Stimulated activated CD8-positive, alpha-beta memory T cell treated with anti-CD3 and anti-CD28 coated beads, Interleukin-15, amount 100 ng/mL, for 48 hours (primary cell): ENCODE data around the gene CHRNG.
A peak's percentile ranks its signal among the peaks of the same experiment; 100 is the strongest.

ENCODE experiments used
- DNase-seq, 2 donors: peaks; one replicate each; pipeline ENCODE4 v3.0.0-alpha.2; 2020; ENCODE audit warnings: low read depth in 2 of 2

Gene CHRNG, protein sequence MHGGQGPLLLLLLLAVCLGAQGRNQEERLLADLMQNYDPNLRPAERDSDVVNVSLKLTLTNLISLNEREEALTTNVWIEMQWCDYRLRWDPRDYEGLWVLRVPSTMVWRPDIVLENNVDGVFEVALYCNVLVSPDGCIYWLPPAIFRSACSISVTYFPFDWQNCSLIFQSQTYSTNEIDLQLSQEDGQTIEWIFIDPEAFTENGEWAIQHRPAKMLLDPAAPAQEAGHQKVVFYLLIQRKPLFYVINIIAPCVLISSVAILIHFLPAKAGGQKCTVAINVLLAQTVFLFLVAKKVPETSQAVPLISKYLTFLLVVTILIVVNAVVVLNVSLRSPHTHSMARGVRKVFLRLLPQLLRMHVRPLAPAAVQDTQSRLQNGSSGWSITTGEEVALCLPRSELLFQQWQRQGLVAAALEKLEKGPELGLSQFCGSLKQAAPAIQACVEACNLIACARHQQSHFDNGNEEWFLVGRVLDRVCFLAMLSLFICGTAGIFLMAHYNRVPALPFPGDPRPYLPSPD

GRCh38 chr2:232539298-232540231, at the start of gene CHRNG:
Gene CHRNG, plus strand, starts transcription at chr2:232539692. Its CDS starts 56 bp downstream, at chr2:232539748.
- no peak for DNase-seq

DNA sequence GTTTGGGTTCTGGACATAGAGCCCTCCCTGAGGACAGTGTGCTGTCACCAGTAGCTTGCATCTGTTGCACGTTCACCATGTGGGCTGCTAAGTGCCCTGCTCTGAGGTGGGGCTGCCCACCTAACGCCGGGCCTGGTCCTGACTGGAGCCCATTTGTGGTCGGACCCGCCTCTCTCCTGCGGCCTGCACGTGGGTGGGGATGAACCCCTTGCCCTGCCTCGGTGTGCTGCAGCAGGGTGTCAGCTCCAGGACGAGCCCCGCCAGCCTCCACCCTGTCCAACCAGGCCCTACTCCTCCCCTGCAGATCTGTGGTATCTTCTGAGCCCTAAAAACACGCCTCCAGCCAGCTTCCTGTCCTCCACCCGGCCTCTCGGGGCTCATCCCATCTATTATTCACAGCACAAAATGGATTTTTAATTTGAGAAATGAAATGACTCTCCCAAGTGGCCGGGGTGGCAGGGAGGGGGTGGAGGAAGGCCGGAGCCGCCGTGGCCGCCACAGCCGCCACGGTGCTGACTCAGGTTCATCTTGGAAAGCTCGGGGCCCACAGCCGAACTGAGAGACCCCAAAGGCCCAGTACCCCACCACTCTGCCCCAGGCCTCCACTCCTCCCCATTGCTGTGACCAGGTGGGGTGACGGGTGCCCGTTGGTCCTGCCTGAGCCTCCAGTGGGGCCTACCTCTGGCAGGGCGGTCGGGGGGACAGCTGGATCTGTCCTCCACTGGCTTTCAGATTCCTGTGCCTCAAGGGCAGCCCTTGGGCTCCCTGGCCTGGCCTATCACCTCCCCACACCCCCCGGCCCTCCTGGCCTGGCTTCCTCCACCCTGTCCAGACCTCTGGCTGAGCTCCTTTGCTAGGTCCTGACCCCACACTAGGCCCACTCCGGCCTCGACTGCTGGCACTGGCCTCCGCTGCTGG, 49.0 kb upstream of the CHRNG start:
- DNase-seq, result no peak

GRCh38 chr2:232491139-232491780, 48.2 kb upstream of the CHRNG start:
- no peak for DNase-seq

DNA sequence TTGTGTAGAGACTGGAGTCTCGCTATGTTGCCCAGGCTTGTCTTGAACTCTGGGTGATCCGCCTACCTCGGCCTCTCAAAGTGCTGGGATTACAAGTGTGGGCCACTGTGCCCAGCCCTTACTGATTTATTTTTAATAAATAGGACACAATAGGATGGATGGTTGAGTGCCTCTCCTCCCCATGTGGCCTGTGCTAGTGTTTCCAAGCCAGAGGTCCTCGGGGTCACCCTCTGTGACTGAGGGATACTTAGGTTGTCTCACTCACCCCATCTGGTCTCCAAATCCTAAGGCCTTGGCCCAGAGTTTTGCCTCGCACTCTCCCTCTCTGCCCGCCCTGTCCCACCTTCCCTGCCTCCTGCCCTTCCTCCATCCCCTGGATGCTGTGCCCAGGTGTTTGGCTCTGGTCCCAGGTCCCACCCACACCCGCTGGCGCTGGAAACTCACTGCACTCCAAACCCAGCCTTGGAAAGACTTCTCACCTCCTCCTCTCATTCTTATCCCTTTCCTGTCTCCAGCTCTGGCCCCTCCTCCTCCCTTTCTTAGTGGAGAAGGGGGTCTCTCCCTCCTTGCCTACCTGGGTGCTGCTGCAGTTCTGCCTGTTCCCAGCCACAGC, 47.1 kb upstream of the CHRNG start:
- DNase-seq, result no peak

DNA sequence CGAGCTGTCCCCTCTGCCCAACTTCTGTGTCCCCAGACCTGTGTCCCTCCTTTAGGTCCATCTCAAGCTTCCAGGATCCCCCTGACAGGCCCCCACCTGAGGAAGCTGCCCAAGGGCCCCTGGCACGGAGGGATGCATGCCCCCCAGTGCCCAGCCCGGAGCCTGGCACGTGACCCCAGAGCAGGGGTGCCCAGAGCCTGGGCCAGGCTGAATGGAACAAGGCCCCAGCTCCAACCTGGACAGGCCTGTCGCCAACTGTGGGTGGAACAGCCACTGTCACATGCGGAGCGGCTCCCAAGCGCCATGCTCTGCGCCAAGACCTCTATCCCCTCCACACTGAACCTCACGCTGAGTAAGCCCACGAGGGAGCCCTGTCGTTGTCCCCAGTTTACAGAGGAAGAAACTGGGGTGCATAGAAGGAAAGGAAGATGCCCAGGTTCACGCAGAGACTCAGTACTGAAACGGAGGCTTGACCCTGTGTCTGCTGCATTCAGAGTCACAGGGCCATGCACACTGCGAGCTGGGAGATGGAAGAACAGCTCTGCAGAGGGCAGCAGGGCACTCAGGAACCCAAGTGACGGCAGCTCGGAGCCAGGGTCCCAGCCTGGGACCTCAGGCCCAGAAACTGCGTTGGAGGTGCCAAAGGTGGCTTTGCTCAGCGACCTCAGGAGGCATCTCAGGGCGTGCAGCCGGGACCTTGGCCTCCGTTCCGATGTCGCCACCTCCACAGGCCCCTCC, 46.4 kb upstream of the CHRNG start:
- DNase-seq, result no peak

DNA sequence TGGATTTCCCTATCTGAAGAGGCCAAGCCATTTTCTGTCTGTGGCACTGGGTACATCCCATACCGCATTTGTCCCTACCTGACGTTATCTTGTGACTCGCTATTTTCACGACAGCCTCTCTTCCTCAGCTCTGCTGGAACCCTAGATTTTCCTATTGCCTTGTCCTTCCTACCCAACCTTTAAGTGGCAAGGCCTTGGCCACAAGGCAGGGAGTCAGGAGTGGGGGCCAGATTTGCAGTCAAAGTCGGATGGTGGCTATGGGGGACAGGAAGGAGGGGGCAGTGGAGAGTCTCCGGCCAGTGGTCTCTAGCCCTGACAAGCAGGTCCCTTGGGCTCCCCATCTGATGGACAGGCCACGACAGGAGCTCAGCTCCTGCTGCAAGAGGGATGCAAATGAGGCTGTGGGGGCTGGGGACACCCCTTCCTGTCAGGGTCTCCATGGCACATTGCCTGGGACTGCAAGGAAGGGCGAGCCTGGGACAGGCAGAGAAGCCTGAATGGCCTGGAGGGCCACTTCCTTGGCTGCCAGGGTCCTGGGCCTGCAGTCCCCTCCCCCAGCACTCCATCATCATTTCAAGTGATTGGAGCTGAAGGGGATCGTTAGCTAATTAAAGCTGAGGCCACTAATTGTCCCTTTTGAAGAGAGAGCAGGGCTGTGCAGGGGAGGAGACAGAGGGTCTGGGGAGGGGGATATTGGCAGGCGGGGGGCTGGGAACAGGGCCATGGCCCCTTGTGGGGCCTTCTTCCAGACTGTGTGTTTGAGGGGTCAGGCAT, 45.6 kb upstream of the CHRNG start:
- DNase-seq, result no peak

DNA sequence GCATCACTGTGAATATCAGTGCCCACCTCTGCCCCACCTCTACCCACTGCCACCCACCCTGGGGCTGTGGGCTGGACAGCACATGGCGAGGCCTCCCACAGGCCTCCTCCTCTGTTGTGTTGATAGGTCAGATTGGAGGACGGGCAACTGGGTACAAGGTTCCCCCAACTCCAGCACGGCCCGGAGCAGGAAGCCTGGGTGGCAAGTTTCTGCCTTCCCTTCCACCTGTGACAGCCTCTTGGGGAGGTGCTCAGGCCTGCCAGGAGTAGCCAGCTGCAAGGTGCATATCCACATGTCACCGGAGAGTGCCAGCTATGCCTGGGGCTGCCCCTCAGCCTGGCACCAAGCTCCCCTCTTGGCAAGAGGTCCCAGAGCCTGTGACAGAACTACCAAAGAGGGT, 45.0 kb upstream of the CHRNG start:
- no peak for DNase-seq

DNA sequence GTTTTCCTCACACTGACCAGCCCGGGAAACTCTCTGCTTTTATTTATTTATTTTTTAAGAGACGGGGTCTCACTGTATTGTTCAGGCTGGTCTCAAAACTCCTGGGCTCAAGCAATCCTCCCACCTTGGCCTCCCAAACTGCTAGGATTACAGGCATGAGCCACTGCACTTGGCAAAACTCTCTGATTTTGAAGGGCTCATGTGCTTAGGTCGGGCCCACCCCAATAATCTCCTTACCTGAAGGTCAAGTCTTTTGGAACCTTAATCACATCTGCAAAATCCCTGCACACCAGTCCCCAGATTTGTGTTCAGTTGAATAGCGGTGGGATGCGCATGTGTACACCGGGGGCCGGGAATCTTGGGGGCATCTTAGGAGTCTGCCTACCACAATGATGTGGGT, 44.2 kb upstream of the CHRNG start:
- no peak for DNase-seq

DNA sequence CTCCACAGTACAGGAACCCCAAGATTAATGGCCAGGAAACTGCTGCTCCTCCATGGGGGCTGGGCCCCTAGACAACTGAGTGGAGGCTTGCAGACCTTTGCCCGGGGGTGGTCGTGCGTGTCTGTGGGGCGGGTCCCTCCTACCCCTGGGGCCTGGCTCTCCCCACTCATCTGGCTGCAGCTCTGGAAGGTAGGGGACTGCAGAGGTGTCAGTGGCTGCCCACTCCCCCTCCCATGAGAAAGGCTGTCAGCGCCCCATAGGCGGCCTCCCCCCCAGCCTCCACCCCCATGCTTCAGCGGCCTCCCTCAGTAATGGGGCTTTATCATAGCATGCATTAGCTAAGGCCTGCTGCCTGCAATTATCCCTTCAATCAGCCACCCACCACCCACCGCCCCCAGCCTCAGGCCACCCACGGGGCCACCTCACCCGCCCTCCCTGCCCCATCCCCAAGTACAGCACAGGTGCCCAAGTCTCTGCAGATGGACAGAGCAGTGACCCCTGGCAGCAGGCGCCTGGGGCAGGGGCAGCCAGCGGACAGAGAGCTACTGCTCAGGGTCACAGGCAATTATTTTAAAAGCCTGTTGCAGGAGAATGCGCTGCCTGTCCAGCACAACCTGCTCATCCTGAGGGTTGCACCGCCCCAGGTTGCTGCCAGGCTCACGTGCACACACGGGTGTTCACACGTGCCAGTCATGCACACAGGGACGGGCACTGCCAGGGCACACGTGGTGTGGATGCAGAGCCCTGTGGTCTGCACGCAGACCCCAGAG, 42.8 kb upstream of the CHRNG start:
- no peak for DNase-seq

- no peak for DNase-seq
Observed at GRCh38 chr2:232497348-232497747, 42.1 kb upstream of the CHRNG start.

DNA sequence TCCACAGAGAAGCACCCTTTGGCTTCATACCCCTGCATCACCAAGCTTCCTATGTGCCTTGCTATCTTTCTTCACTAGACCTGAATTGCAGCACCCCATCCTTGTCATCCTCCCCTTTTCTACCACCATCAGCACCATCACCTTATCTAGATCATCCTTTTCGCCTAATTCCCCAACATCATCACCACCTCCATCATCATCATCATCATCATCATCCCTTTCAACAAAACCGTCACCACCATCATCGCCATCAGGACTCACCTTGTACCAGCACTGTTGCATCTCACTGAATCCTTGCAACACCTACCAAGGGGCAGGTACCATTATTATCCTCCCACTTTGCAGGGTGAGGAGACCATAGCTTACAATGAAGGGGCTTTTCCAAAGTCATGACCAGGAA, 41.0 kb upstream of the CHRNG start:
- no peak for DNase-seq

DNA sequence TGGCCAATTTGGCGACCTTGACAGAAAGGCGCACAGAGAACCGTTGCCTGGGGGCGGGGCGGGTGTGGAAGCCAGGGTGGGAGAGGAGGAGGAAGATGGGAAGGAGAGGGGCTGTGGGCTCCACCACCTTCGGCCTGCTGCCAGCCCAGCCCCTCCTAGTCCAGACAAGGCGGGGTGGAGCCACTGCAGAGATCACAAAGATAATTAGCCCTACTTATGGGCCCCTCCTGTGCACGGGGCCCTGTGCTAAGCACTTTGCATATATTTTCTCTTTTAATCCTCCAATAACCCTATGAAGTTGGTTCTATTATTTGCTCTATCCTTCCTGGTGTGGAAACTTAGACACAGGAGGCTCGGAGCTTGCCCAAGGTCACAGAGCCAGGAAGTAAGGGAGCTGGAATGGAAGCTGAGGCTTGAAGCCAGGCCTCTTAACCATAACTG, 38.1 kb upstream of the CHRNG start:
- no peak for DNase-seq

GRCh38 chr2:232501794-232502390, 37.6 kb upstream of the CHRNG start:
- DNase-seq, result no peak

DNA sequence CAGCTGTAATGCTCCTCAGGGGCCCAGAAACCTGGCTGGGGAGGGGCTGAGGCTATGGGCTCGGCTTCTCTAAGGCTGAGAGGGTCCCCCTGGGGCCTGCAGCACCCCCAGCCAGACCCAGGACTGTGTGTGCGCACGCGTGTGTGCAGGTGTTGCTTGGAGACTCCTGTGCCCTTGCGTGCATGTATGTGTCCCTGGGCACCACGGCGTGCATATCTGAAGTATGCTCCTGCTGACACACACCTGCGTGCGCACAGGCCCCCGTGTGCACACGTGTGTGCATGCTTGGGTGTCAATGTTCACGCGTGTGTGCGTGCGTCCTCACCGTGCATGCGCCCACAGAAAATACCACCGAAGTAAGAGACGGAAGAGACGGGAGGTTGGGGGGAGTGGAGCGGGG, 37.0 kb upstream of the CHRNG start:
- DNase-seq, result no peak

DNA sequence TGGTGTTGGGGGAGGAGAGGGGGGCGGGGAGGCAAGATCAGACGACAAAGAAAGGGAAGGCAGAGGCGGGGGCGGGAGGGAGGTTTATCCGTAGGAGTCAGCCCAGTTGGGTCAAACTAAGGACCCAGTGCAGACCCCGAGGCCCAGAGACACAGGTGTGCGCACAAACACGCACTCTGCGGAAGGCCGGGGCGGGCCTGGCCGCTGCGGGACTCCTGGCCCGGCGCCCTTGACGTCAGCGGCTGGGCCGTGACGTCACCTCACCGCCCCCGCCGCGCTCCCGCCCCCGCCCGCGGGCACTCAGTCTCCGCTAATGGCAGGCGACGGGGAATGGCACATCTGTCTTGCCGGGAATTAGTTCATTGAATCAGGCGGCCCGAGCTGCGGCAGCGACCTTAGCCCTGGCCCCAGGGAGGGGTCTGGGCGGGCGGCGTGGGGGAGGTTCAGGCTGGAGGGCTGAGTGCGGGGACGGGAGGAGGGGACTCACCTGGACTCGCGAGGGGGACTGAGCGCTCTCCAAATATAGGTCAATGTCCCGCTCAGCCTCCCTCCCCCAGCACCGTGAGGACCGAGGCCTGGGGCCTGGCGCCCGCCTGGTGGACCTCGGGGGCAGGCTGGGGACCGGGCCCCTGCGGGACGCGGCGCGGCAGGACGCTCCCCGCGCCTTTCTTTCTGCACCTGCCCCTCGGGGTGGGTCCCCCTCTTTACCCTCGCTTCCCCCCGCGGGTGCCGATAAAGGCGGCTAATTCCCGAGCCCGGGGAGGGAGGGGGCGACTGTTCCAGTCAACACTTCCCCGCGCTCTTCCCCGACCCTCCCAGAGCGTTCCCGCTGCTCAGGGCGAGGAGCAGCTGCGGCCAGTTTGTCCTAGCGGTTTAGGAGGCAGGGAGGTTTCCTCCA, 36.3 kb upstream of the CHRNG start:
- peak; percentile 14 to 19 for DNase-seq

GRCh38 chr2:232503809-232504323, 35.6 kb upstream of the CHRNG start:
- DNase-seq, result no peak

DNA sequence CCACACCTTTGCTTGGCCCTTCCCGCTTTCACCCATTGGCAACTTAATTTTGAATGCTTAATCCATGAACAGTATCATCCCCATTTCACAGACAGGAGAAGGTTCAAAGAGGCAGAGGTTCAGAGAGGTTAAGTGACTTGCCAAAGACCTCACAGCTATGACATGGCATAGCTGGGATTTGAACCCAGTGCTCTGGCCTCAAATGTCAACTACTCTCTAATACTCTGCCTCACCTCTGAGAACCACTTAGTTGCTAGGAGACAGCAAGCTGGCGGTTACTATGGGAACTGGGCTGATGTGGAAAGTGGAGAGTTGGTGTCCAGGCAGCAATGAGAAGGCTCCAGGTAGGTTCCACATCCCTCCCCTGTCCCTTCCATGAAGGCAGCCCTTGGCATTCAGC, 35.1 kb upstream of the CHRNG start:
- DNase-seq, result no peak
